Choroid plexus epithelial cell (primary cell): ENCODE data around the gene RNU6-8.

ENCODE experiments used
- DNase-seq: peaks from one replicate; pipeline ENCODE4 v3.0.0-alpha.2; 2010; ENCODE audit warnings: low read depth
- H3K4me3 ChIP-seq: 2 replicates; pipeline ENCODE4 v1.5.1; 2011; ENCODE audit warnings: low read depth, mild to moderate bottlenecking, control low read depth, low read length, moderate library complexity
- TF ChIP-seq, protein P1 (sequence below): conservative IDR thresholded peaks from 2 replicates; pipeline ENCODE4 v1.5.1; 2011; ENCODE audit warnings: low read depth, mild to moderate bottlenecking, control low read depth, inconsistent platforms, low read length, moderate library complexity

Gene RNU6-8

DNA sequence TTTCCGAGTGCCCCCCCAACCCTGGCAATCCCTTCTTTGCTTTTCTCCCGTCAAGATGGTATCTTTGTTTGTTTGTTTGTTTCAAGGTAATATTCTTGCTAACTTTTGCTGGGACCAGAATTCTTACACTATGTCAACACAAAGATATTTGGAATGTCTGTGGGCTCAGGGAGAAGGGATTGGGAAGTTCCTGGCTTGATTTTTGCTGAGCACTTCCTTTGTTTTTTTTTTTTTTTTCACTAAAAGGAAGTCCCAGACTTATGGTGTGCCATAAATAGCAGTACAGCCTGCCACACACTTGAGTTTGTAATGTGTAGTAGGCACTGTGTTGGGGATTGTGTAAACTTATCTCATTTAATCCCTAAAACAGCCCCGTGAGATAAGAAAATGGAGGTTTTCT lies 12.4 kb downstream of the RNU6-8 start:
- DNase-seq = no peak
- H3K4me3 ChIP-seq = no peak overlapping the region
- TF ChIP-seq, protein P1, sequence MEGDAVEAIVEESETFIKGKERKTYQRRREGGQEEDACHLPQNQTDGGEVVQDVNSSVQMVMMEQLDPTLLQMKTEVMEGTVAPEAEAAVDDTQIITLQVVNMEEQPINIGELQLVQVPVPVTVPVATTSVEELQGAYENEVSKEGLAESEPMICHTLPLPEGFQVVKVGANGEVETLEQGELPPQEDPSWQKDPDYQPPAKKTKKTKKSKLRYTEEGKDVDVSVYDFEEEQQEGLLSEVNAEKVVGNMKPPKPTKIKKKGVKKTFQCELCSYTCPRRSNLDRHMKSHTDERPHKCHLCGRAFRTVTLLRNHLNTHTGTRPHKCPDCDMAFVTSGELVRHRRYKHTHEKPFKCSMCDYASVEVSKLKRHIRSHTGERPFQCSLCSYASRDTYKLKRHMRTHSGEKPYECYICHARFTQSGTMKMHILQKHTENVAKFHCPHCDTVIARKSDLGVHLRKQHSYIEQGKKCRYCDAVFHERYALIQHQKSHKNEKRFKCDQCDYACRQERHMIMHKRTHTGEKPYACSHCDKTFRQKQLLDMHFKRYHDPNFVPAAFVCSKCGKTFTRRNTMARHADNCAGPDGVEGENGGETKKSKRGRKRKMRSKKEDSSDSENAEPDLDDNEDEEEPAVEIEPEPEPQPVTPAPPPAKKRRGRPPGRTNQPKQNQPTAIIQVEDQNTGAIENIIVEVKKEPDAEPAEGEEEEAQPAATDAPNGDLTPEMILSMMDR = no peak

DNA sequence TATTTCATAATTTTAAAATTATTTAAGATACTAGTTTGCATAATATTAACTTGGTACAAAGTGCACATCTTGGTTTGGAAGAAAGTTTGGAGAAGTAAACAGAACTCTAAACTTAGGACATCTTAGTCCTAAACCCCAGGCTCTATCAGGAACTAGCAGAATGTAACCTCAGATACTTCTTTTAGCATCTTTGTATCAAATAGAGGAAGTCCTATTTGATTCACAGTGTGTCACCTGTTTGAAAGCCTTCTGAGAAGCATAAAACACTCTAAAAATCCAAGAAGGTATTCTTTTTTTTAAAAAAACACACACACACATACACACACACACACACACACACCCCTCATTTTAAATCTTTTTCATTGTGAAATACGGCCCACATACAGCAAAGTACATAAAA lies 13.3 kb downstream of the RNU6-8 start:
- TF ChIP-seq, protein P1 = no peak
- no peak for DNase-seq
- no peak overlapping the region for H3K4me3 ChIP-seq

DNA sequence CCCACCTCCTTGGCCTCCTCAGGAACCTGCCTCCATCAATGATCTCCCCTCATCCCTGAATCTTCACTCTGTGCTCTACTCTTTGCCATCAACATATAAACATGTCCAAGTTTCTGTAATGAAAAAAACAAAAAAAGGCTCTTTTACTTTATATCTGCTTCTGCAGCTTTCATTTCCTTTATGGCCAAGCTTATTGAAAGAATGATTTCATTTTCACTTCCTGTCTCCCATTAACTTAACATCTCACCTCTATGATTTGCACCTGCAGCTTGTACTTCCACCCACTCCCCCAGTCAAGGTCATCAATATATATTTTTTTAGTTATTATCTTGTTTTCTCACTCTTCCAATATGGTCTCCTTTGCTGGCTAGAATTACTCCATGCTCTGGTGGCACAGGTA lies 16.8 kb downstream of the RNU6-8 start:
- TF ChIP-seq, protein P1 = no peak
- no peak for DNase-seq
- H3K4me3 ChIP-seq = no peak overlapping the region

DNA sequence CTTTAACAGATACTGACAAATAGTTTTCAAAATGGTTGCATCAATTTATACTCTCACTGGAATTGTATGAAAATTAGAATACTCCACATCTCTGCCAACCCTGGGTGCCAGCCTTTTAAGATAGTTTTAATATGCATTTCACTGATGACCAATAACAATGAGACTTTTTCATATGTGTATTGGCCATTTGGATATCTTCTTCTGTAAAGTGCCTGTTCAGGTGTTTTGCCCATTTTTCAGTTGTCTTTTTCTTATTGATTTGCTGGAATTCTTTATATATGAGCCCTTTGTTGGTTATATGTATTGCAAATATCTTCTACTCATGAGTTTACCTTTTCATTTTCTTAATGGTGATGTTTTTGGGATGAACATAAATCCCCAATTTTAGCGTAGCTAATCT lies 18.0 kb downstream of the RNU6-8 start:
- DNase-seq = no peak
- TF ChIP-seq, protein P1 = no peak
- no peak overlapping the region for H3K4me3 ChIP-seq

DNA sequence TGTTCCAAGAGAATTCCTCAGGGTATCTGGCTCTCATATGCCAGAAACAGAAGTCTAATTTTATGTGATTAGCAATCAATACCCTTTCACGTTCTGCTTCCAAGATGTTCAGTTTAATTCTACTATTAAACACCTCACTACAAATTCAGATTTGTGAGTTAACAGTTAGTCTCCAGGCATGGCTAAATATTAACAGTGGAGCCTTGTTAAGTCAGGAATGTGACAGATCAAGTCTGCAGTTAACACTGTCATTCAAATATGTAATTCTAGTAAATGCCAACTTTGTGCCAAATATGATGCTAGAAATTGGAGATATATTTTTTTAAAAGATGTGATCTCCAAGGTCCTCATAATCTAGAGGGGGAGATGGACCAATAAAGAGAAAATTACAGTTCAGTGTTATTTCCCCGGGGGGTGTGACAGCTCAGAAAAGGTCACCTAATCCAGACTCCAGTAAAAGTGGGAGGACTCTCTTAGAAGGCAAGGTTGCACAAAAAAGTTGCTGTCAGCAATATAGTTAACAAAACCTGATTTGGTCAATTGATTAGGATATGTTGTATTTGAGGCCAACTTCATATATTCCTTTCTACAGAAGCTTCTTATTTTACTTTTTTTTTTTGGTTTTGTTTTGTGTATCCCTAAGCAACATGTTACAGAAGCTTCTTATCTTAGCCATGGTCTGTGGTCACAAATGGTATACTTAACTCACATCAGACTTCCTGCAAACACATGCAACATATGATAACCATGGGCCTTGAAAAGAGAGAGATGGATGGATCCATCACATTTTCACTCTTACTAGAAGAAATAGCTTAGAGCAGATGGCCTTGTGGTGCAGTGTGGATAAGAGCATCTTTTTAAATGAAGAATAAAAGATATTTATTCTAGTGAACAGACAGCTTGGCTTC lies 19.7 kb downstream of the RNU6-8 start:
- no peak overlapping the region for H3K4me3 ChIP-seq
- no peak for DNase-seq
- TF ChIP-seq, protein P1 = no peak

DNA sequence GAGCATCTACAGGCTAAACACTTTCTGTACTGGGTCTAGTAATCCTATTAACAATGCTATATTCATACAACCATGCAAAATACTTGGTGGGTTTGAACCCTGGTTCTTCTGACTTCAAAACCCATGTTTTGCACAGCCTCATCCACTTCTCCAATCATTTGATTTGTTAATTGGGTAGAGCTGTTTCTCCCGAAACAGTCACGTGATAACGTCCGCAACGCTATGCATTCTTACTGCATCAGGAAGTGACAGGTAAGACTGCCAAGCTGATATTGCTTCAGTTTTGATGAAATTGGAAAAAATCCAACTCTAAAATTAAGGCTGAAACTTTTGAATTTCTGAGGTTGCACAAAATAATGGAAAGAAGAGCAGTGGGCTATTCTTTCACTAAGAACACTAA lies 31.6 kb downstream of the RNU6-8 start:
- DNase-seq = no peak
- no peak overlapping the region for H3K4me3 ChIP-seq
- TF ChIP-seq, protein P1 = no peak

DNA sequence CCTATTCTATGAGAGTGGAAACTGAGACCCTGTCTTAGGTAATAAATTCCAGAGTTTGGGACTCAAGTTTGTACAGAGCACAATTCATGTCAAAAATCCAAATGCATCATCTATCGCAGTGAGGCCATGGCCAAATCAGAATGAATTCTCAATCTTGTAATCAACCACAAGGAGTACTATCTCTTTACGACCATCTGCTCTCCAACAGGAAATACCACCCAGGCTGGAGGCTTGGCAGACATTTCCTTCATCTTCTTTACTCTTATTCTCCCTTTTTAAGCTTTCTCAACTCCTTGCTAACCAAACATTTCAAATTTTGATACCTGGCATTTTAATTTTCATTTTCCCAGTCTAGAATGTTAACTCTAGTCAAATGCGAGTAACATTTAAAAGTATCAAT lies 33.9 kb downstream of the RNU6-8 start:
- DNase-seq = no peak

More for the DNA sequence above, 33.9 kb downstream of the RNU6-8 start:
- TF ChIP-seq, protein P1 = no peak
- H3K4me3 ChIP-seq = no peak overlapping the region
